GM12874 (cell line): Measurements from ENCODE around the gene UGCG.

Experiments
- CTCF ChIP-seq: IDR thresholded peaks from 2 replicates; pipeline ENCODE4 v1.5.1; 2011; ENCODE audit warnings: low read depth, mild to moderate bottlenecking, control low read depth, low read length, moderate library complexity; ENCODE audit not compliant: insufficient read depth

The UGCG gene

DNA sequence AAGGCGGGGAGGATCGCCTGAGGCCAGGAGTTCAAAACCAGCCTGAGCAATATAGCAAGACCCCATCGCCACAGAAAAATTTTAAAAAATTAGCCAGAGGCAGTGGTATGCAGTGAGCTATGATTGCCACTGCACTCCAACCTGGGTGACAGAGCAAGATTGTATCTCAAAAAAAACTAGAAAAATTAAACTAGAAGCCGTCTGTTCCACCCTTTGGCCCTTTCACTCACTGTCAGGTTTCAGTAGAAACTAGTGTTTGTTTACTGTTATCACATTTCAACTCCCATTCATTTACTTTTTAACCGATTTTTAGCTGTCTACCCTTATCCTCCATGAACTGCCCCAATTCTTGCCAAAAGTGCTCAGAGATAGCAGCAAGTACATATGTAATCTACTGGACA lies 8.3 kb downstream of the UGCG start:
- no peak for TF ChIP-seq CTCF

- TF ChIP-seq CTCF, result no peak
Observed at GRCh38 chr9:111907147-111907546, 10.5 kb downstream of the UGCG start.

- TF ChIP-seq CTCF, result no peak
Observed at GRCh38 chr9:111909444-111909843, 12.8 kb downstream of the UGCG start.

GRCh38 chr9:111910428-111910827 lies 13.8 kb downstream of the UGCG start:
- TF ChIP-seq CTCF, result no peak

DNA sequence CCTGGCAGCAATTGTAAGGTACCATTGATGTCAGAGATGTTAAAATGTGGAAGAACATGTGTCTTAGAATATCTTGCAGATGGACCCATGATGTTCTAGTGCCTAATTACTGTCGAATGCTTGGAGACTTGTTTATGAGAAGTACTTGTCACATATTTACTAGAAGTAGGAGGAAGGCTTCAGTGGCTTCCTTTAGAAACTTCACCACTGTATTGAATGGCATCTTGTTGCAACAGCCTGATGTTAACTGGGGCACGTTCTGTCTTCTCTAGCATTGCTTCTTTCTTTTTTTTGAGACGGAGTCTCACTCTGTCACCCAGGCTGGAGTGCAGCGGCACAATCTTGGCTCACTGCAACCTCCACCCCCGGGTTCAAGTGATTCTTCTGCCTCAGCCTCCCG lies 16.5 kb downstream of the UGCG start:
- TF ChIP-seq CTCF, result no peak

- no peak for TF ChIP-seq CTCF
Observed at GRCh38 chr9:111914749-111915424, 18.3 kb downstream of the UGCG start.

- no peak for TF ChIP-seq CTCF
Observed at GRCh38 chr9:111915425-111915758, 18.8 kb downstream of the UGCG start.
